22Rv1 (cell line): ENCODE data around the gene BEAN1.

Experiments used
- H3K27ac ChIP-seq: fragments of 450-650 bp; 2 replicates; pipeline ENCODE4 v1.5.1; 2017
- CTCF ChIP-seq: fragments of 450-650 bp; IDR thresholded peaks from 2 replicates; pipeline ENCODE4 v1.5.1; 2017; ENCODE audit warnings: mild to moderate bottlenecking
- ZFX ChIP-seq: fragments of 450-650 bp; IDR thresholded peaks from 2 replicates; pipeline ENCODE4 v1.6.1; 2017; ENCODE audit warnings: antibody characterized with exemption, borderline replicate concordance

BEAN1 gene

DNA sequence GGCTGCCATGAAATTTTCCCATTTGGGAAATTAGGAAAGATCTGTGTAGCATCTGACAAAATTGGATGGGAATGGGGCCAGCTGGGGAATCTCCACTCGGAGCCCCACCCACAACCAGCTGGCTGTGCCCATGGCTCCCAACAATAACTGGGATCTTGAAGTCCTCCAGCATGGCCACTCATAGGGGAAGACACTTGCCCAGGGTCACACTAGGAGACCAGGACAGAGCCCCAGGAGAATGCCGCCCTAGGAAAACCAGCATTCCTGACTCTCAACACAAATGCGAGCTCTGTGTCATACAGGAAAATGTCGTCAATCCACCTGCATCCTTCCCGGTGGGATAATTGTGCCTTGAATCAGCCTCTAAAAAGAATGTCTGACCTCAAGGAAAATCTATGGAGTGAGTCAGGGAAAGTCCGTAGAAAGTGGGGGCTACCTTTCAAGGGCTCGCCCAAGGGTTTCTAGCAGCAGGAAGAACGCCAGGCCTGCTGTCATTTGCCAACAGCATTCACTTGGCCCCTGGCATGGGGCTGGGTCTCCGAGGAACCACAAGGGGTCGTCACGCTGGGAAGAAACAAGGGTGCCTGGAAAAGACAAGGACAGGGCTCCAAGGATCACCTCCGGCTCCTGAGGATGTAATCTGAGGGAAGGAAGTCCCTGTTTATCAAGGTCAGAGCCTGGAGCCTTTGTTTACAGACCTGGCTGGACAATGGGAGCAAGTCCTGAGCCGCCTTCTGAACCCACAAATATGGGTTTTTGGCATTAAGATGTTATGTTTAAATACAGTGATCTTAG, 44.7 kb upstream of the BEAN1 start:
- TF ChIP-seq CTCF (no peak), ZFX (no peak)
- no peak overlapping the region for H3K27ac ChIP-seq

DNA sequence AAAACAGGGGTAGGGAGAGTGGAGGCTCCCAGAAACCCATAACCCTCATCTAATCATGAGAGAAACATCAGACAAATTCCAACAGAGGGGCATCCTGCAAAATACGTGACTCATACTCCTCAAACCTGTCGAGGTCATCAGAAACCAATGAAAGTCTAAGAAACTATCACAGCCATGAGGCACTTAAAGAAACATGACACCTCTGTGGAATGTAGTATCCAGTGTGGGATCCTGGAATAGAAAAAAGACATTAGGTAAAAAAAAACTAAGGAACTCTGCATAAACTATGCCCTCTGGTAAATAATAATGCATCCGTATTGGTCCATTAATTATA, 44.2 kb upstream of the BEAN1 start:
- H3K27ac ChIP-seq = no peak overlapping the region
- TF ChIP-seq ZFX = no peak
- TF ChIP-seq CTCF = no peak

DNA sequence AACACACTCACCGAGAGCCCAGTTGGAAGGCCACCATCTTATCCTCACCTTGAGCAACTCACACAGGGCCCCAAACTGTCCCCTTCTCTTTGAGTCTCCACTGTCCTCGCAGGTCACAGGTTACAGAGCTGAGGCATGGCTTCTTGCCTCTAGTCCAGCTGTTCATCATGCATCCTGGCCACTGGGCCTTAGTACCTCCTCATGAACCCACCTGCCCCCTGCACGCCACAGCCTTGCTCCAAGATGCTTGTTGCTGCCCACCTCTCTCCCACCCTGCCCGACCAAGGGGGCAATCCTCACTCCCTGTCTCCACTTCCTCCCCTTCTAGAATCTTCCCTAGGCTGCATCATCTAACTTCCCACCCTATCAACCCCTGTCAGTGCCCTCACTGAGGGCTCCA, 43.5 kb upstream of the BEAN1 start:
- TF ChIP-seq CTCF (no peak), ZFX (no peak)
- no peak overlapping the region for H3K27ac ChIP-seq

- no peak overlapping the region for H3K27ac ChIP-seq
- TF ChIP-seq ZFX (no peak), CTCF (no peak)
These were observed 41.7 kb upstream of the BEAN1 start for GRCh38 chr16:66385415-66385814.

DNA sequence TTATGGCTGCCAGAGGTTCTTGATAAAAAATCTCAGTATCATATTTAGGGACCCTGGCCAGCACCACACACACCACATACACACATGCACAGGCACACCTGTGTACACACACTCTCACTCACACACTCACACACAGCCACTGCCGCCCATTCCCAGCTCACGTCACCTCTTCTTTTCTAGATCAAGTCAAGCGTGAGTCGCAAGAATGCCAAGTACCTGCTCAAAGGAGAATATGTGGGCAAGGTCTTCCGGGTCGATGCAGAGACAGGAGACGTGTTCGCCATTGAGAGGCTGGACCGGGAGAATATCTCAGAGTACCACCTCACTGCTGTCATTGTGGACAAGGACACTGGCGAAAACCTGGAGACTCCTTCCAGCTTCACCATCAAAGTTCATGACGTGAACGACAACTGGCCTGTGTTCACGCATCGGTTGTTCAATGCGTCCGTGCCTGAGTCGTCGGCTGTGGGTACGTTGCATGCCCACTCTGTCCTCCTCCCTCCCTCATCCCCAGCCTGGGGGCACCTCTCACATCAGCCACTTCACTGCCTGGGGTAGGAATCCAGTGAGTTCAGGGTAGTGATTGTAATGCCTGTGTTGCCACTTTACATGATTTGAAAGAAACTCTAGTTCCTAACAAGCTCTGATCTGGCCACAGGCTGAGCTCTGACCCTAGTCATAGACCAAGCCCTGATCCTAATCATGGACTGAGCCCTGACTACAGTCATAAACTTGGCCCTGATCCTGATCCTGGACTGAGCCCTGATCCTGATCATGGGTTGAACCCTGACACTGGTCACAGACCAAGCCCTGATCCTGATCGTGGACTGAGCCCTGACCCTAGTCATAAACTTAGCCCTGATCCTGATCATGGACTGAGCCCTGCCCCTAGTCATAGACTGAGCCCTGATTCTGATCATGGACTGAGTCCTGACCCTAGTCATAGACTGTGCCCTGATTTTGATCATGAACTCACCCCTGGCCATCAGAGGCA, 40.2 kb upstream of the BEAN1 start:
- TF ChIP-seq CTCF (no peak), ZFX (no peak)
- H3K27ac ChIP-seq = no peak overlapping the region

GRCh38 chr16:66387817-66388332, 39.2 kb upstream of the BEAN1 start:
- no peak for TF ChIP-seq ZFX
- TF ChIP-seq CTCF = no peak

More at GRCh38 chr16:66387817-66388332, 39.2 kb upstream of the BEAN1 start:
- no peak overlapping the region for H3K27ac ChIP-seq
